Stomach (tissue), 9 donors: ENCODE results near the gene CNPY4. TPM values are rescaled to one million over a fixed set of nuclear protein-coding genes. Genes with fewer than 3 reads are reported as not detected.

Experiments used
- DNase-seq, 2 donors: peaks; one replicate each; pipeline versions ENCODE4 v3.0.0 to v3.0.0-alpha.2; 2013 to 2019
- H3K27ac ChIP-seq, 5 donors: fragments of 200-600 bp in 4 of 5; sonication (generic) in 4 of 5; one replicate each; pipeline ENCODE4 v1.5.1; 2013 to 2019; ENCODE audit warnings: mild to moderate bottlenecking in 1 of 5, moderate library complexity in 1 of 5
- H3K27me3 ChIP-seq, 3 donors: fragments of 200-600 bp; sonication (generic); one replicate each; pipeline ENCODE4 v1.5.1; 2017 to 2019; ENCODE audit warnings: mixed run types in 1 of 3
- H3K36me3 ChIP-seq, 4 donors: fragments of 200-600 bp; sonication (generic); 1 replicate in 3 of 4; 2 replicates in 1 of 4; pipeline ENCODE4 v1.5.1; 2016 to 2019
- H3K4me1 ChIP-seq, 4 donors: fragments of 200-600 bp; sonication (generic); one replicate each; pipeline ENCODE4 v1.5.1; 2016 to 2019
- H3K4me3 ChIP-seq, 4 donors: fragments of 200-600 bp; sonication (generic) in 3 of 4; one replicate each; pipeline ENCODE4 v1.5.1; 2016 to 2019; ENCODE audit warnings: mild to moderate bottlenecking in 1 of 4
- H3K9me3 ChIP-seq, 4 donors: fragments of 200-600 bp; sonication (generic); one replicate each; pipeline ENCODE4 v1.5.1; 2016 to 2019
- CTCF ChIP-seq, 7 experiments: fragments of 450-650 bp in 4 of 7; fragments of 200-600 bp in 3 of 7; sonication (generic) in 3 of 7; IDR thresholded peaks; one replicate each; pipeline ENCODE4 v1.5.1; 2016 to 2019; ENCODE audit warnings: antibody characterized with exemption in 7 of 7, control low read depth in 2 of 7, mild to moderate bottlenecking in 1 of 7
- EP300 ChIP-seq: sonication (generic); formaldehyde crosslinking; IDR thresholded peaks from one replicate; pipeline ENCODE4 v1.6.1; 2017; ENCODE audit warnings: antibody characterized with exemption
- POLR2A ChIP-seq, 4 donors: fragments of 450-650 bp; IDR thresholded peaks; one replicate each; pipeline ENCODE4 v1.6.1; 2016; ENCODE audit warnings: antibody characterized with exemption in 4 of 4, control low read depth in 2 of 4, mild to moderate bottlenecking in 1 of 4, moderate library complexity in 1 of 4
- POLR2AphosphoS5 ChIP-seq, 3 donors: sonication (generic); formaldehyde crosslinking; IDR thresholded peaks; one replicate each; pipeline ENCODE4 v1.6.1; 2016; ENCODE audit warnings: antibody characterized with exemption in 3 of 3
- WGBS, 5 donors: extraction: QIAGEN DNeasy Blood & Tissue Kit in 3 of 5; methylation state at CpG; one replicate each; pipeline versions ENCODE4 v1.1.5 to v1.1.7; 2013 to 2018; 5-methylcytosine and 5-hydroxymethylcytosine counted together
- intact Hi-C: fragments of 100-400 bp; cut with DNase I; formaldehyde crosslinking; loops from one replicate; pipeline ENCODE4 v1.15.1; 2023; ENCODE audit warnings: low total_unique reads
- polyA plus RNA-seq, 3 donors: library from polyadenylated mRNA; stranded (reverse); fragments of 200-250 nt; gene quantifications; one replicate each; pipeline ENCODE4 v1.2.3, GENCODE V29; 2013
- total RNA-seq, 5 donors: library from RNA; depleted of rRNA; stranded (reverse); fragments of >200 nt; gene quantifications; one replicate each; pipeline versions ENCODE4 v1.1.0 to v1.2.3, GENCODE V29; 2014 to 2016
- donor health status: healthy with polysubstance abuse.
- donor health status: Bipolar disorder and iron deficiency.
- donor health status: healthy.

CNPY4 gene
- total and polyA plus RNA-seq, 8 donors: 0.45 to 10.6 (median 6.0) TPM

GRCh38 chr7:100163871-100164270 is 44.4 kb downstream of the CNPY4 start:
- peaks cover 13 to 28% (median 21%) of the 10 kb centered on the region in 4 donors for H3K4me1 ChIP-seq
- no peak overlapping the region for H3K27ac ChIP-seq
- 89 to 98% (median 93%) methylated on average over 5 of the region's 5 CpGs for WGBS, 5 donors
- H3K27me3 ChIP-seq: peaks cover 0 to 35% (median 0%) of the 10 kb centered on the region in 3 donors
- intact Hi-C loops: no loop called here
- H3K4me3 ChIP-seq: no peak overlapping the region
- H3K36me3 ChIP-seq: no peaks in the 10 kb centered on the region
- TF ChIP-seq EP300 (no peak), POLR2AphosphoS5 (IDR thresholded peaks at IDR 0.05) (no peak), CTCF (IDR thresholded peaks at IDR 0.05) (no peak), POLR2A (IDR thresholded peaks at IDR 0.05) (no peak)
- DNase-seq: no peak
- H3K9me3 ChIP-seq: no peaks in the 10 kb centered on the region

- no peak for DNase-seq
- H3K27ac ChIP-seq: no peak overlapping the region
- WGBS, 5 donors: 68 to 83% (median 76%) methylated on average over 16 of the region's 16 CpGs
- intact Hi-C loops: no loop called here
- H3K27me3 ChIP-seq: peaks cover 3 to 61% (median 14%) of the 10 kb centered on the region in 3 donors
- TF ChIP-seq EP300 (no peak), POLR2AphosphoS5 (IDR thresholded peaks at IDR 0.05) (no peak), POLR2A (IDR thresholded peaks at IDR 0.05) (no peak), CTCF (IDR thresholded peaks at IDR 0.05) (no peak)
- no peaks in the 10 kb centered on the region for H3K36me3 ChIP-seq
- no peak overlapping the region for H3K4me3 ChIP-seq
- H3K4me1 ChIP-seq: peaks cover 22 to 38% (median 26%) of the 10 kb centered on the region in 4 donors
- H3K9me3 ChIP-seq: no peaks in the 10 kb centered on the region
Measured at GRCh38 chr7:100166317-100166940, 47.0 kb downstream of the CNPY4 start.

GRCh38 chr7:100166970-100167911 is 47.8 kb downstream of the CNPY4 start:
- 43 to 55% (median 48%) methylated on average over 12 to 14 of the region's 14 CpGs for WGBS, 5 donors
- DNase-seq: no peak
- Histone ChIP-seq H3K27ac (no peak overlapping the region), H3K4me3 (peak overlapping the region in 3 of 4 donors; percentile 45 to 53 (median 49)), H3K9me3 (no peaks in the 10 kb centered on the region), H3K27me3 (peaks cover 9 to 69% (median 19%) of the 10 kb centered on the region in 3 donors), H3K4me1 (peaks cover 26 to 45% (median 33%) of the 10 kb centered on the region in 4 donors), H3K36me3 (no peaks in the 10 kb centered on the region)
- TF ChIP-seq POLR2A (IDR thresholded peaks at IDR 0.05): no peak
- TF ChIP-seq POLR2AphosphoS5 (IDR thresholded peaks at IDR 0.05): no peak
- TF ChIP-seq CTCF (IDR thresholded peaks at IDR 0.05): no peak
- TF ChIP-seq EP300: no peak
- intact Hi-C loops: no loop called here

- peak overlapping the region in 4 of 5 donors; percentile 9 to 67 (median 66) for H3K27ac ChIP-seq
- H3K27me3 ChIP-seq: peaks cover 9 to 74% (median 19%) of the 10 kb centered on the region in 3 donors
- H3K4me1 ChIP-seq: peaks cover 26 to 45% (median 33%) of the 10 kb centered on the region in 4 donors
- peak in 1 of 2 donors; percentile 62 for DNase-seq
- intact Hi-C loops: no loop called here
- peak overlapping the region; percentile 39 to 53 (median 47) for H3K4me3 ChIP-seq
- no peak for TF ChIP-seq EP300
- no peak for TF ChIP-seq POLR2A (IDR thresholded peaks at IDR 0.05)
- TF ChIP-seq CTCF (IDR thresholded peaks at IDR 0.05): no peak
- TF ChIP-seq POLR2AphosphoS5 (IDR thresholded peaks at IDR 0.05): no peak
- no peaks in the 10 kb centered on the region for H3K36me3 ChIP-seq
- H3K9me3 ChIP-seq: no peaks in the 10 kb centered on the region
- WGBS, 5 donors: 1 to 9% (median 5%) methylated on average over 11 of the region's 11 CpGs
Measured at GRCh38 chr7:100167912-100168323, 48.5 kb downstream of the CNPY4 start.
